ENCODE measurements around the gene TMED8. TPM values are rescaled to one million over a fixed set of nuclear protein-coding genes. Genes with fewer than 3 reads are reported as not detected.

The TMED8 gene
- total and polyA plus RNA-seq, 7 donors, result 1.5 to 9.2 (median 2.9) TPM

GRCh38 chr14:77324289-77324688, 52.6 kb downstream of the TMED8 start:
- no peak overlapping the region for H3K4me3 ChIP-seq
- 71 to 82% (median 76%) methylated on average over 3 of the region's 3 CpGs for WGBS, 3 donors
- TF ChIP-seq CTCF (IDR thresholded peaks at IDR 0.05), result no peak
- no peaks in the 10 kb centered on the region for H3K27me3 ChIP-seq (ENCODE audit: insufficient read depth in 3 of 3, low read length in 2 of 3)
- H3K27ac ChIP-seq, result no peak overlapping the region
- peaks cover 0 to 4% of the 10 kb centered on the region in 2 donors for H3K36me3 ChIP-seq (ENCODE audit: insufficient read depth in 1 of 2, low read depth in 1 of 2)
- intact Hi-C loops (cut with DNase I), result loop anchor here (5.0 to 10.0 kb wide), 2 partner anchors 131 to 133 kb away; partner anchors contain the start of genes AHSA1 (in 2 of the 2) and VIPAS39 (in 2 of the 2)
- no peaks in the 10 kb centered on the region for H3K9me3 ChIP-seq
- peaks cover 15% of the 10 kb centered on the region for H3K4me1 ChIP-seq
- ATAC-seq (no peak), DNase-seq (no peak)

- no peak for DNase-seq
- Histone ChIP-seq H3K4me1 (peaks cover 20% of the 10 kb centered on the region), H3K9me3 (no peaks in the 10 kb centered on the region), H3K27ac (no peak overlapping the region), H3K27me3 (ENCODE audit: insufficient read depth in 3 of 3, low read length in 2 of 3) (no peaks in the 10 kb centered on the region), H3K4me3 (no peak overlapping the region), H3K36me3 (ENCODE audit: insufficient read depth in 1 of 2, low read depth in 1 of 2) (peaks cover 0 to 2% of the 10 kb centered on the region in 2 donors)
- 90 to 95% (median 91%) methylated on average over 4 of the region's 4 CpGs for WGBS, 3 donors
- no peak for TF ChIP-seq CTCF (IDR thresholded peaks at IDR 0.05)
- intact Hi-C loops (cut with DNase I), result loop anchor here (5.0 to 10.0 kb wide), 2 partner anchors 131 to 134 kb away; partner anchors contain the start of genes AHSA1 (in 2 of the 2) and VIPAS39 (in 2 of the 2)
- ATAC-seq, result no peak
Measured at GRCh38 chr14:77323571-77323970, 53.3 kb downstream of the TMED8 start.

GRCh38 chr14:77322951-77323350, 53.9 kb downstream of the TMED8 start:
- Histone ChIP-seq H3K9me3 (no peaks in the 10 kb centered on the region), H3K27ac (no peak overlapping the region), H3K4me1 (peaks cover 27% of the 10 kb centered on the region), H3K27me3 (ENCODE audit: insufficient read depth in 3 of 3, low read length in 2 of 3) (no peaks in the 10 kb centered on the region), H3K36me3 (ENCODE audit: insufficient read depth in 1 of 2, low read depth in 1 of 2) (peaks cover 0 to 2% of the 10 kb centered on the region in 2 donors), H3K4me3 (no peak overlapping the region)
- intact Hi-C loops (cut with DNase I), result loop anchor here (5.0 to 10.0 kb wide), 2 partner anchors 132 to 134 kb away; partner anchors contain the start of genes AHSA1 (in 2 of the 2) and VIPAS39 (in 2 of the 2)
- TF ChIP-seq CTCF (IDR thresholded peaks at IDR 0.05), result no peak
- WGBS, 3 donors, result 97 to 98% (median 98%) methylated on average over 5 of the region's 5 CpGs
- DNase-seq, result no peak
- no peak for ATAC-seq

GRCh38 chr14:77322250-77322902, 54.5 kb downstream of the TMED8 start:
- ATAC-seq, result no peak
- DNase-seq, result no peak
- 52 to 64% (median 59%) methylated on average over 5 of the region's 5 CpGs for whole genome bisulfite sequencing, 3 donors

More at GRCh38 chr14:77322250-77322902, 54.5 kb downstream of the TMED8 start:
- no peak for TF ChIP-seq CTCF (IDR thresholded peaks at IDR 0.05)
- no peaks in the 10 kb centered on the region for H3K9me3 ChIP-seq
- intact Hi-C loops (cut with DNase I), result loop anchor here (5.0 to 10.0 kb wide), 2 partner anchors 132 to 135 kb away; partner anchors contain the start of genes AHSA1 (in 2 of the 2) and VIPAS39 (in 2 of the 2)
- H3K27me3 ChIP-seq (ENCODE audit: insufficient read depth in 3 of 3, low read length in 2 of 3), result no peaks in the 10 kb centered on the region
- H3K4me3 ChIP-seq, result peak overlapping the region; percentile 97
- H3K36me3 ChIP-seq (ENCODE audit: insufficient read depth in 1 of 2, low read depth in 1 of 2), result peaks cover 0 to 2% of the 10 kb centered on the region in 2 donors
- H3K27ac ChIP-seq, result peak overlapping the region; percentile 98
- H3K4me1 ChIP-seq, result peaks cover 32% of the 10 kb centered on the region
